Breast epithelium (tissue), 3 donors: ENCODE measurements around the gene LRRC37A.
"Not testable (repeated sequence)": the region's sequence is repeated elsewhere in the genome, so short reads cannot be mapped to it uniquely, and the experiment has no call there.

Experiments
- POLR2A ChIP-seq: fragments of 450-650 bp; IDR thresholded peaks from one replicate; pipeline ENCODE4 v1.6.1; 2016; ENCODE audit warnings: antibody characterized with exemption, mild to moderate bottlenecking, moderate library complexity
- POLR2AphosphoS5 ChIP-seq, 3 donors: sonication (generic); formaldehyde crosslinking; IDR thresholded peaks; one replicate each; pipeline ENCODE4 v1.6.1; 2017; ENCODE audit warnings: antibody characterized with exemption in 3 of 3
- TF ChIP-seq, protein P1 (sequence below), 3 donors: fragments of 450-650 bp; IDR thresholded peaks; one replicate each; pipeline ENCODE4 v1.5.1; 2016 to 2017; ENCODE audit warnings: antibody characterized with exemption in 3 of 3, mild to moderate bottlenecking in 3 of 3, moderate library complexity in 3 of 3

DNA sequence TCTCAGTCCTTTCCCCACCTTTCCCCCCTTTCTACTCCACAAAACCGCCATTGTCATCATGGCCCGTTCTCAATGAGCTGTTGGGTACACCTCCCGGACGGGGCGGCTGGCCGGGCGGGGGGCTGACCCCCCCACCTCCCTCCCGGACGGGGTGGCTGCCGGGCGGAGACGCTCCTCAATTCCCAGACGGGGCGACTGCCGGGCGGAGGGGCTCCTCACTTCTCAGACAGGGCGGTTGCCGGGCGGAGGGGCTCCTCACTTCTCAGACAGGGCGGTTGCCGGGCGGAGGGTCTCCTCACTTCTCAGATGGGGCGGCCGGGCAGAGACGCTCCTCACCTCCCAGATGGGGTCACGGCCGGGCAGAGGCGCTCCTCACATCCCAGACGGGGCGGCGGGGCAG, 42.1 kb upstream of the LRRC37A start:
- TF ChIP-seq, protein P1, sequence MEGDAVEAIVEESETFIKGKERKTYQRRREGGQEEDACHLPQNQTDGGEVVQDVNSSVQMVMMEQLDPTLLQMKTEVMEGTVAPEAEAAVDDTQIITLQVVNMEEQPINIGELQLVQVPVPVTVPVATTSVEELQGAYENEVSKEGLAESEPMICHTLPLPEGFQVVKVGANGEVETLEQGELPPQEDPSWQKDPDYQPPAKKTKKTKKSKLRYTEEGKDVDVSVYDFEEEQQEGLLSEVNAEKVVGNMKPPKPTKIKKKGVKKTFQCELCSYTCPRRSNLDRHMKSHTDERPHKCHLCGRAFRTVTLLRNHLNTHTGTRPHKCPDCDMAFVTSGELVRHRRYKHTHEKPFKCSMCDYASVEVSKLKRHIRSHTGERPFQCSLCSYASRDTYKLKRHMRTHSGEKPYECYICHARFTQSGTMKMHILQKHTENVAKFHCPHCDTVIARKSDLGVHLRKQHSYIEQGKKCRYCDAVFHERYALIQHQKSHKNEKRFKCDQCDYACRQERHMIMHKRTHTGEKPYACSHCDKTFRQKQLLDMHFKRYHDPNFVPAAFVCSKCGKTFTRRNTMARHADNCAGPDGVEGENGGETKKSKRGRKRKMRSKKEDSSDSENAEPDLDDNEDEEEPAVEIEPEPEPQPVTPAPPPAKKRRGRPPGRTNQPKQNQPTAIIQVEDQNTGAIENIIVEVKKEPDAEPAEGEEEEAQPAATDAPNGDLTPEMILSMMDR (IDR thresholded peaks at IDR 0.05): not testable (repeated sequence)
- not testable (repeated sequence) for TF ChIP-seq POLR2A; POLR2AphosphoS5 (IDR thresholded peaks at IDR 0.05)
